CD14-positive monocyte (primary cell): ENCODE measurements around the gene CECR2. TPM values are rescaled to one million over a fixed set of nuclear protein-coding genes. Genes with fewer than 3 reads are reported as not detected.

Experiments
- DNase-seq, 3 donors: peaks; one replicate each; pipeline ENCODE4 v3.0.0-alpha.2; 2011 to 2022
- H2AFZ ChIP-seq: 2 replicates; pipeline ENCODE4 v1.6.0; 2012; ENCODE audit warnings: mild to moderate bottlenecking, low read depth, low read length, inconsistent platforms; ENCODE audit not compliant: insufficient read depth, poor library complexity, severe bottlenecking
- H3K27ac ChIP-seq, 2 donors: 1 replicate in 1 of 2; 2 replicates in 1 of 2; pipeline ENCODE4 v1.5.1; 2012 to 2013; ENCODE audit warnings: low read length in 2 of 2, control low read depth in 1 of 2, inconsistent platforms in 1 of 2, low read depth in 1 of 2, mild to moderate bottlenecking in 1 of 2
- H3K27me3 ChIP-seq, 2 donors: one replicate each; pipeline versions ENCODE4 v1.6.0 to v1.6.1; 2011 to 2013; ENCODE audit warnings: low read length in 2 of 2; ENCODE audit not compliant: control insufficient read depth in 2 of 2, insufficient read depth in 2 of 2
- H3K36me3 ChIP-seq, 2 donors: replicated peaks in 1 of 2; 1 replicate in 1 of 2; 2 replicates in 1 of 2; pipeline versions ENCODE4 v1.5.1 to v1.6.1; 2012 to 2013; ENCODE audit warnings: low read length in 2 of 2, control low read depth in 1 of 2, inconsistent platforms in 1 of 2, mild to moderate bottlenecking in 1 of 2; ENCODE audit not compliant: insufficient read depth in 2 of 2, control insufficient read depth in 1 of 2
- H3K4me1 ChIP-seq, 2 donors: 1 replicate in 1 of 2; 2 replicates in 1 of 2; pipeline versions ENCODE4 v1.5.1 to v1.6.1; 2012 to 2013; ENCODE audit warnings: low read length in 2 of 2, control low read depth in 1 of 2, inconsistent platforms in 1 of 2, mild to moderate bottlenecking in 1 of 2, moderate library complexity in 1 of 2; ENCODE audit not compliant: insufficient read depth in 2 of 2, control insufficient read depth in 1 of 2
- H3K4me2 ChIP-seq: replicated peaks from 2 replicates; pipeline ENCODE3; 2012; ENCODE audit warnings: low read length, moderate library complexity, mild to moderate bottlenecking; ENCODE audit not compliant: poor library complexity, severe bottlenecking; ENCODE audit errors: extremely low read depth
- H3K4me3 ChIP-seq, 3 experiments: fragments of 200-600 bp in 1 of 3; sonication (generic) in 1 of 3; replicated peaks in 1 of 3; 1 replicate in 2 of 3; 2 replicates in 1 of 3; pipeline ENCODE4 v1.5.1; 2011 to 2013; ENCODE audit warnings: low read length in 3 of 3, mild to moderate bottlenecking in 3 of 3, control low read depth in 2 of 3, low read depth in 2 of 3, inconsistent platforms in 1 of 3, moderate library complexity in 1 of 3
- H3K79me2 ChIP-seq: 2 replicates; pipeline ENCODE4 v1.6.0; 2012; ENCODE audit warnings: mild to moderate bottlenecking, control low read depth, inconsistent platforms, low read length, moderate library complexity; ENCODE audit not compliant: insufficient read depth
- H3K9ac ChIP-seq: 2 replicates; pipeline ENCODE4 v1.6.0; 2017; ENCODE audit warnings: low read length, mild to moderate bottlenecking; ENCODE audit not compliant: insufficient read depth, poor library complexity, severe bottlenecking
- H3K9me3 ChIP-seq, 2 donors: replicated peaks in 1 of 2; 1 replicate in 1 of 2; 2 replicates in 1 of 2; pipeline versions ENCODE4 v1.5.1 to v1.6.1; 2012 to 2013; ENCODE audit warnings: low read length in 2 of 2, control low read depth in 1 of 2; ENCODE audit not compliant: control insufficient read depth in 1 of 2, insufficient read depth in 1 of 2
- H4K20me1 ChIP-seq: 2 replicates; pipeline ENCODE4 v1.6.0; 2012; ENCODE audit warnings: mild to moderate bottlenecking, low read length, control low read depth, moderate library complexity; ENCODE audit not compliant: insufficient read depth
- H3K27ac Mint-ChIP-seq, 7 donors: one replicate each; pipeline ENCODE4 v1.8.0; 2020; ENCODE audit warnings: mild to moderate bottlenecking in 7 of 7, mixed read lengths in 7 of 7, moderate library complexity in 6 of 7, inconsistent platforms in 2 of 7
- H3K27me3 Mint-ChIP-seq, 3 donors: one replicate each; pipeline ENCODE4 v1.8.0; 2021 to 2022; ENCODE audit warnings: low read depth in 3 of 3, mild to moderate bottlenecking in 3 of 3, mixed read lengths in 3 of 3, moderate library complexity in 3 of 3, inconsistent platforms in 1 of 3
- H3K36me3 Mint-ChIP-seq, 2 donors: one replicate each; pipeline ENCODE4 v1.8.0; 2020; ENCODE audit warnings: mixed read lengths in 2 of 2, inconsistent platforms in 1 of 2, mild to moderate bottlenecking in 1 of 2
- H3K4me1 Mint-ChIP-seq: one replicate; pipeline ENCODE4 v1.8.0; 2020; ENCODE audit warnings: mild to moderate bottlenecking, mixed read lengths
- H3K4me3 Mint-ChIP-seq, 2 donors: one replicate each; pipeline ENCODE4 v1.8.0; 2020; ENCODE audit warnings: mild to moderate bottlenecking in 2 of 2, mixed read lengths in 2 of 2, moderate library complexity in 1 of 2
- H3K9me3 Mint-ChIP-seq, 7 donors: one replicate each; pipeline ENCODE4 v1.8.0; 2020 to 2022; ENCODE audit warnings: mixed read lengths in 7 of 7, mild to moderate bottlenecking in 6 of 7, moderate library complexity in 6 of 7, inconsistent platforms in 2 of 7
- CTCF ChIP-seq: fragments of 200-600 bp; IDR thresholded peaks from one replicate; pipeline ENCODE4 v1.8.0; 2022; ENCODE audit warnings: antibody characterized with exemption, mild to moderate bottlenecking
- WGBS: methylation state at CpG from one replicate; pipeline ENCODE4 v1.1.5; 2013; ENCODE audit warnings: missing lambda C conversion rate; ENCODE audit not compliant: insufficient coverage; 5-methylcytosine and 5-hydroxymethylcytosine counted together
- intact Hi-C, 2 donors: fragments of 100-400 bp; cut with micrococcal nuclease; formaldehyde crosslinking; loops; one replicate each; pipeline versions ENCODE4 v1.15.0 to v1.15.1; 2023
- polyA plus RNA-seq, 3 donors: library from polyadenylated mRNA; depleted of rRNA in 1 of 3; unstranded in 2 of 3; stranded (reverse) in 1 of 3; fragments of 300-500 nt in 2 of 3; fragments of >200 nt in 1 of 3; fragmentation: Illumina TruSeq in 2 of 3; gene quantifications; 1 replicate in 2 of 3; 2 replicates in 1 of 3; pipeline ENCODE4 v1.2.3, GENCODE V29; 2012 to 2021

The CECR2 gene
- polyA plus RNA-seq, 3 donors, result 0.02 to 0.29 (median 0.24) TPM

GRCh38 chr22:17396516-17396915 lies 27.3 kb downstream of the CECR2 start:
- TF ChIP-seq CTCF, result no peak

GRCh38 chr22:17397756-17398547 lies 28.7 kb downstream of the CECR2 start:
- no peaks in the 10 kb centered on the region for H3K79me2 ChIP-seq
- no peaks in the 10 kb centered on the region for H4K20me1 ChIP-seq
- no peaks in the 10 kb centered on the region for H3K36me3 Mint-ChIP-seq
- H3K4me3 ChIP-seq, result no peak overlapping the region
- intact Hi-C loops, result no loop called here
- H3K4me1 Mint-ChIP-seq, result no peaks in the 10 kb centered on the region
- H3K27me3 ChIP-seq, result no peaks in the 10 kb centered on the region
- 99% methylated on average over 9 of the region's 11 CpGs for WGBS
- no peaks in the 10 kb centered on the region for H3K4me1 ChIP-seq
- H3K27ac ChIP-seq, result no peak overlapping the region
- H3K9me3 Mint-ChIP-seq, result no peaks in the 10 kb centered on the region
- H2AFZ ChIP-seq, result no peak overlapping the region
- H3K9me3 ChIP-seq, result no peaks in the 10 kb centered on the region
- H3K9ac ChIP-seq, result no peak overlapping the region
- H3K36me3 ChIP-seq, result no peaks in the 10 kb centered on the region
- no peak for DNase-seq
- H3K27ac Mint-ChIP-seq, result no peak overlapping the region
- peaks cover 4 to 18% (median 10%) of the 10 kb centered on the region in 3 donors for H3K27me3 Mint-ChIP-seq
- H3K4me2 ChIP-seq, result no peak overlapping the region
- no peak for TF ChIP-seq CTCF
- H3K4me3 Mint-ChIP-seq, result no peak overlapping the region

More at GRCh38 chr22:17396516-17396915, 27.3 kb downstream of the CECR2 start:
- Mint-ChIP-seq H3K36me3 (no peaks in the 10 kb centered on the region), H3K27ac (no peak overlapping the region), H3K27me3 (peaks cover 4 to 15% (median 9%) of the 10 kb centered on the region in 3 donors), H3K9me3 (no peaks in the 10 kb centered on the region), H3K4me1 (no peaks in the 10 kb centered on the region), H3K4me3 (no peak overlapping the region)
- Histone ChIP-seq H4K20me1 (no peaks in the 10 kb centered on the region), H3K79me2 (no peaks in the 10 kb centered on the region), H2AFZ (no peak overlapping the region), H3K4me2 (no peak overlapping the region), H3K27ac (no peak overlapping the region), H3K36me3 (no peaks in the 10 kb centered on the region), H3K9me3 (no peaks in the 10 kb centered on the region), H3K4me1 (no peaks in the 10 kb centered on the region), H3K4me3 (no peak overlapping the region), H3K27me3 (no peaks in the 10 kb centered on the region), H3K9ac (no peak overlapping the region)
- intact Hi-C loops, result no loop called here
- 82% methylated on average over 1 of the region's 3 CpGs for WGBS
- no peak for DNase-seq
